ENCODE data around the gene RHOT2. TPM values are rescaled to one million over a fixed set of nuclear protein-coding genes. Genes with fewer than 3 reads are reported as not detected.
"Not testable (repeated sequence)": the region's sequence is repeated elsewhere in the genome, so short reads cannot be mapped to it uniquely, and the experiment has no call there.

Gene RHOT2
- total RNA-seq, 1 experiment from 2014 or later, result 38.5 TPM

DNA sequence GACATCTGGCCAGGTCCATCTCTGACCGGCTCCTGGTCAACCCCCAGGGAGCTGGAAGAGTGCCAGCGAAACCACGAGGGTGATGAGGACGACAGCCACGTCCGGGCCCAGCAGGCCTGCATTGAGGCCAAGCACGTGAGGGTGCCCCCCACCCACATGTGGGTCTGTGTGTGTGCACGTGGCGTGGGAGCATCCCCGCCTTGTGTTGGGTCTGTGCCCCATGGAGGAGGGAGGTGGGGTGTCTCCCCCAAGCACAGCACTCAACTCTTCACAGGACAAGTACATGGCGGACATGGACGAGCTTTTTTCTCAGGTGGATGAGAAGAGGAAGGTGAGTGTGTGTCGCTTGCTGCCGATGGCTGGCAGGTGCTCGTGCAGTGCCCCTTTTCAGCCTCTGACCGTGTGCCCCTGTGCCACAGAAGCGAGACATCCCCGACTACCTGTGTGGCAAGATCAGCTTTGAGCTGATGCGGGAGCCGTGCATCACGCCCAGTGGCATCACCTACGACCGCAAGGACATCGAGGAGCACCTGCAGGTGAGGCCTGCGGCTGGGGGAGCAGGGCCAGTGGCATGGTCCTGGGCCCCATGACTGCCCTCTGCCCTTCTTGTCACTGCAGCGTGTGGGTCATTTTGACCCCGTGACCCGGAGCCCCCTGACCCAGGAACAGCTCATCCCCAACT is 14.0 kb downstream of the RHOT2 start:
- DNase-seq (ENCODE audit: low read depth), result peak; percentile 69

DNA sequence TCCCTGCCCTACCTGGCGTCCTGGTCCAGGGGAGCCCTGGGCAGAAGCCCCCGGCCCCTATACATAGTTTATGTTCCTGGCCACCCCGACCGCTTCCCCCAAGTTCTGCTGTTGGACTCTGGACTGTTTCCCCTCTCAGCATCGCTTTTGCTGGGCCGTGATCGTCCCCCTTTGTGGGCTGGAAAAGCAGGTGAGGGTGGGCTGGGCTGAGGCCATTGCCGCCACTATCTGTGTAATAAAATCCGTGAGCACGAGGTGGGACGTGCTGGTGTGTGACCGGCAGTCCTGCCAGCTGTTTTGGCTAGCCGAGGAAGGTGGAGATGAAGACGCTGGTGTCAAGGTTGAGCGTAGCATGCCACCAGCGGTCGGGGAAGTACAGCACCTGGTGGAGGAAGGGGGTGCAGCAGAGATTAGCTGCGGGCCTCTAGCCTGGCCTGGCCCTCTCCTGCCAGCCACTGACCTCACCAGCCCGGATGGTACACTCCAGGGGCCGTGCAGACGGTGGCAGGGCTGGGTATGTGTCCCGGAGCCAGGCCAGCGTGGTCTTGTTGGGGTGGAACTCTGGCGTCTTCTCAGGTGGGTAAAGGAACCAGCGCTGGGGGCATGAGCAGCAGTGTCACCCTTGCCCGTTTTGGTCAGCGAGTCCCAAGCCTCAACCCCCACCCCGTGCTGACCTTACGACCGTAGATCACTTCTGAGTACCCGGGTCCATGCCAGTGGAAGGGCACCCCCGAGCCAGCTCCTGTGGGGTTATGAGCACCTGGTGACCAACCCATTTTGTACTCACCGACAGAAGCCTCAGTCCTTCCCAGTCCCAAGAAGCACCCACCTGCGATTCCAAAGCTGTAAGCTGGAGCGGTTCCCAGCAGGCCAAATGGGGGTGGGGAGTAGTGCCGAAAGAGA is 14.8 kb downstream of the RHOT2 start:
- no peak for DNase-seq (ENCODE audit: low read depth)

DNA sequence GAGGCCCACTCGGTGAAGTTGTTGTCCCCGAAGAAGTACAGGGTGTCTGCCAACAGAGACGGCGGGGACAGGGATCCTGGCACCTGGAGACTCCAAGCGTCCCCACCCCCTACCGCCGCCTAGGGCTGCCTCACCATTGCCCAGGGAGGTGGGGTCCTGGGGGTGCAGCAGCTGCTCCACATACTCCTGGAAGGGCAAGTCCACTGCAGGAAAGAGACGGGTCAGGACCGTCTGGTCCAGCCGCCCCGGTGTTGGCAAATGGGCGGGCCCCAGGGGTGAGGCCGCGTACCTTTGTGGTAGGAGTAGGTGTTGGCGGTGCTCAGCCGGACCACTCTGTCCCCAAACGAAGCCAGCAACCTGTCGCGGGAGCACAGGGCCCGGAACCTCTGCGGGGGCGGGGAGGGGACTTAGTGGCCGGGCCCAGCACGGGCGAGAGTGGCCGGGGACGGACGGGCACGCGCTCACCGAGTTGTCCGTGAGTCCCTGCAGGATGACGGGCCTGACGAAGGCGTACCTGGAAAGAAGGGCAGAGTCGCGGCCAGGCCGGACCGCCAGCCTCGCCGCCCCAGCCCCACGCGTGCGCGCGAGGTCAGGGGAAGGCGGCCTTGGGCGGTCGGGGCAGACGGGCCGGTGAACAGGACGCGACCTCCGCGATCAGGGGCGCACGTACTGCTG is 15.6 kb downstream of the RHOT2 start:
- DNase-seq (ENCODE audit: low read depth), result no peak

DNA sequence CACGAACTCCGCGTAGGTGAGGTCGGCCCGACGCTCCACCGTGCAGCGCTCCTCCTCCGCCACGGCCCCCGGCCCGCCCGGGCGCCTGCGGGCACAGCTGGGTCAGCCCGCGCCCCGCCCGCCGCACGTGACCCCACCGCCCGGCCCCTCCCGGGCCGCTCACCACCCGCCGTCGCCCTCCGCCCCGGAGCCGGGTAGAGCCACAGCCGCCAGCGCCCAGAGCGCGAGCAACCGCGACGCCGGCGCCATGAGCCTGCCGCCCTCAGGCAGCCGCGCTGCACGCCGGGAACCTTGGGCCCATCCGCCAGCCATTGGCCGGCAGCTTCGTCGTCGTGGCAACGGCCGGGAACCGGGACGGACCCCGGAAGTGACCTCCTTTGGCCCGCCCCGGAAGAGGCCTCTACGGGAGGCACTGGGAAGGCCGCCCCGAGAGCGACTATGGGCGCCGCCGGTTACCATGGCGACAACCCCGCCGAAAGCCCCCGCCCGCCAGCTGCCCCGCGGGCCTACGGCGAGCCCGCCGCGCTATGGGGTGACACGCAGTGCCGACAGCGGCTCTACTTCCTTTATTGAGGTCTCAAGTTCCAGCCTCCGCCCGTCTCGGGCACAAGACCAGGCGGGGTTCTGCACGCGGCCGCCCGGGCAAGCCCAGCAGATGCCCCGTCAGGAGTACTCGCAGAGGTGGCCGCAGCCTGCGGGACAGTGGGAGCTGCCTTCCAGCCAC is 16.3 kb downstream of the RHOT2 start, which contains the start of gene JMJD8:
Gene JMJD8, minus strand, starts transcription at position 264 of the 724 bp plus-strand sequence. Its CDS starts 15 bp downstream, at position 249.
- DNase-seq (ENCODE audit: low read depth), result peak; percentile 95

DNA sequence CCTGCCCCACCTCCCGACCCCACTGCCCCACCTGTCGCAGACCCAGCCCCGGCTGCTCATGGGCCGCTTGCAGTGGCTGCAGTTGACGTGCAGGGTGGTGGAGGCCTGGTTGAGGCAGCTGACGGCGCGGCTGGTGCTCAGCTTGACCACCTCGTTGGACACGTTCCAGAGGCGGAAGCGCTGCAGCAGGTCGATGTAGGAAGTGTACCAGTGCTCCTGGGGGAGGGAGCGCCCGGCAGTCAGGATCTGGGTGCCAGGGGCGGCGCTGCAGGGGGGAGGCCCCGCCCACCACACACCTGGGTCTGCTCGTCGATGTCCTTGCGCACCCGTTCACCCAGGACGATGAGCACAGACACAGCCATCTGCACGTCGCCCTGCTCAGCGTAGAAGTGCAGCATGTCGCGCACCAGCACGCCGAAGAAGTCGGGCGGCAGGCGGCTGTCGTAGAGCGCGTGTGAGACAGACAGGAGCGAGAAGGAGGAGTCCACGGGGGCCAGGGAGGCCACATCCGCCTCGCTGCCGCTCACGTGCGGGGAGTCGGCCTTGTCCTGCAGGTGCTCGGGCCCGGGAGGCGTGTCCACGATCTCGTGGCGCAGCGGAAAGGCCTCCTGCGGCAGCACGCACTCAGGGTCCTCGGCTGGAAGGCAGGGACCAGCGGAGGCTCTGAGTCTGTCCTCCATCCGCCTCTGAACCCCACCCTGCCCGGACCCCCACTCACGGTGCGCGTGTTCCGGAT is 17.2 kb downstream of the RHOT2 start:
- no peak for DNase-seq (ENCODE audit: low read depth)

DNA sequence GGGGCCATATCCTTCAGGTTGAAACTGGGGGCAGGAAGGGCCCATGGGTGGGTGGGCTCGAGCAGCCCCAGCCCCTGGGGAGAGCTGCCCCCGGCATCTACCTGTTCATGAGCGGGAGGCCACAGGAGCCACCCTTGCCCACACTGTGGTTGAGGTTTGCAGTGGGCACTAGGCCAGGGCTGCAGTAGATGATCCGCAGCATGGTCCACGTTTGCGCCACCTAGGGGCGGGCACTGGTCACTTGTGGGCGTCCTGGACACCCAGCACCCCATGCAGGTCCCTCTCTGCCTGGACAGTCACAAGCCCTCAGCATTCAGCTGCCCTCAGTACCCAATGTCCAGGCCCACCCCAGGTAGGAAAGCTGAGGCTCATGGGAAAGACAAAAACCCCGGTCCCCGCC is 18.0 kb downstream of the RHOT2 start:
- DNase-seq (ENCODE audit: low read depth), result peak; percentile 49

DNA sequence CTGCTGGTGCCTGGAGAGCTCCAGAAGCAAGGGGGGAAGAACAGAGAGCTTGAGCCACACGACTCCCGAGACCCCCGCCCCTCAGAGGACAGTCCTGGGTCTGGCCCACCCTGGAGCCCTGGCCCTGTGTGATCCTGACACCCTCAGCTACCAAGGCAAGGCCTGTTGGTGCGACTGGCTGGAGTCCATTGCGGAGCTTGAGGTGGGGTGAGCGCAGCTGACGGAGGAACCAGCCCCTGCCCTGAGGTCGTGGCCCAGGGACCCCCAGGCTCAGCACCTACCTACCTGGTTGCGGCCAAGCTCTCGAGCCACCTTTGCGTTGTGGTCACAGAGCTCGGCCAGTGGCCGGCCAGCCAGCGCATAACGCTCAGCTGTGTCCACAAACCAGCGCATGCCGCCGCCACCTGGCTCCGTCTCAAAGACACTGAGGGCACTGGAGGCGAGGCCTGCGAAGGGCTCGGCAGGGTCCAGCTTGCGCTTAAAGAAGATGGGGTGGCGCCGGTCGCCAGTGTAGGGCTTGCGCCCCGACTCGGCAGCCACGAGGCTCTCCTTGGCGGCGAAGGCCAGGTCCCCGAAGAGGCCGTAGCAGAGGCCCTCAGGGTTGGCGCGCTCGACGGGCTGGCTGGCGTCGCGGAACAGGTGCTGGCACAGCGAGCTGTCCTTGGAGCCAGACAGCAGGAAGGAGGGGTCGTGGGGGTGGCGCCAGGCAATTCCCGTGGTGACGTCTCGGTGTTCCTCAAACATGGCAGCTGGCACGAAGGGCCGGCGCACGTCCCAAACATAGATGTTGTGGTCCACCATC is 18.7 kb downstream of the RHOT2 start:
- no peak for DNase-seq (ENCODE audit: low read depth)

DNA sequence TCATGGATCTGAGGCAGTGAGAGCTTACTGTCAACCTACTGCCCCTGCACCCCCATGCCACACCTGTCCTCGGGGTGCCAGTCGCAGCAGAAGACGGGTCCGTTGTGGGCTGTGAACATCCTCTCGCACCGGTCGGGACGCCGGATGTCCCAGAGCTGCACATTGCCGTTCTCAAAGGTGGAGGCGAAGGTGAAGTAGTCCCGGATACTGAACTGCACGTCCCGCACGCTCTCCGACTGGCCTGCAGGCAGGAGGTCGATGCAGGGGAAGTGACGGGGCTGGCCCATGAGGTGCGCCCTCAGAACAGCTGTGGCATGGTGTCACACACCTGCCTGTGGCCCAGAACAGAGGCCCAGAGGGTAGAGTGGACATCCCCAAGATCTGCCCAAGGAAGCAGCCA is 19.6 kb downstream of the RHOT2 start:
- no peak for DNase-seq (ENCODE audit: low read depth)

DNA sequence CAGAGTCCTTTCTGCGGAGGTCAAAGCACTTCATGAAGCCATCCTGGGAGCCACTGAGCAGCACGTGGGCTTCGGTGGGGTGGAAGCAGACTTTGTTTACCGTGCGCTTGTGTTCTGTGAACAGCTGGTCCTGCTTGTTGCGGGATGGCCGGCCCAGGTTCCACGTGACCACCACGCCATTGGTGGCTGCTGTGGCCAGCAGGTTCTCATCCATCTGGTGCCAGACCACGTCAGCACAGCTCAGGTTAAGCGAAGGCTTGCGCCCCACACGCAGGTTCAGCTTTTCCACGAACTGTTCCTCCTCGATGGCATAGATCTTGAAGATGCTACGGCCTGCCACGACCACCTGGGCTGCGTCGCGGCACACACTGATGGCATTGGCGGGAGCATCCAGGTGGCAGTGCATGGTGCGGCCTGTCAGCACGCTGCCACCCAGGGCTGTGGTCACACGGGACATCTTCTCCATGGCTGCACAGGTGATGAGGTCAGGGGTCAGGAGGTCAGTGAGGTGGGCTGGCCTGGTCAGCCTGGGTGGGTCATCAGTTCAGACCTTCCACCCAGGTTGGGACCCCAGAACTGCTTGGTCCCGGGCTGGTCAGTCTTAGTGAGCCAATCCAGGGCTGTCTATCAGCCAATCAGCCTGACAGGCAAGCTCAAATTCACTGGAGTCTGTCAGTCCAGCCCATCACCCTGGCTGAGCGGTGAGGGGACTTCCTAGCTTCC is 21.4 kb downstream of the RHOT2 start:
- no peak for DNase-seq (ENCODE audit: low read depth)

DNA sequence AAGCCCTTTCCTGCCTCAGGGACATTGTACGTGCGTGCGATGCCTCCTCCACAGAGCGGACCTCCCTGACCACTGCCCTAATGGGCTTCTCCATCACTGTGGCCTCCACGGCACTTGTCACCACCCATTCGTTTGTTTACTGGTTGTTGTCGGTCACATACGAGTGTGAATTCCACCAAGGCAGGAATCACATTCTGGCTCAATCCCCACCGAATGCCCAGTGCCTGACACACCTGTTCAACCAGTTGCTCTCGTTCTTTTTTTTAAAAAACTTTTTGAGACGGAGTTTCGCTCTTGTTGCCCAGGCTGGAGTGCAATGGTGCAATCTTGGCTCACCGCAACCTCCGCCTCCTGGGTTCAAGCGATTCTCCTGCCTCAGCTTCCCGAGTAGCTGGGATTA is 23.3 kb downstream of the RHOT2 start:
- not testable (repeated sequence) for DNase-seq (ENCODE audit: low read depth)

DNA sequence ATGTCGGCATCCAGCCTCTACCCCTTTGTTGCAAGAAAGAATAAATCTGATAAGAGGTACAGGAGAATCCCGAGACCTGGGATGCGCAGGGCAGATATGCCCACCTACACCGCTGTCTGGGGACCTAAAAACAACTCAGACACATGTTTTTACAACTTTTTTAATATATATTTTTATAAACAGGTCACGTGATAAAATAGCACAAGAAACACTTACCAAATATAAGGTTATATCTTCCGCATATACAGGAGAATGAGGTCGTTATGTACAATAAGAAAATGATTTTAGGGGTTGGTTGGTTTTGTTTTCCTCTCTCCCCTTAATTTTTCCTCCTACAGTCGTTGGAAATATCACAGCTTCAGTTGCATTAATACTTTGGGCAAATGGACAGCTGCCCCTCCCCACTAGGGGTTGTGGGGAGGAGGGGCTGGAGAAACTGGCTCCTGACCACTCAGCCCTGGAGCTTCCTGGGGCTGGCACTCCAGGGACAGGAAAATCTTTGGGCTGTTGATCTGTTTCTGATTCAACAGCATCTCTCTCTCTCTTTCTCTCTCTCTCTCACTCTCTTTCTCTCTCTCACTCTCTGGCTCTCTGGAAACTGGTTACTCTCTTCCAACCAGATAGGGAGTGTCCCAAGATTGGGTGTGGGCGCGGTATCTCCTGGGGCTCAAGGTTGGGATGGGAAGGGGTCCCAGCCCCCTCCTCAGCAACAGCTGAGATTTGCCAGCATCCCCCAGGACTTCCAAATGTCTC is 24.6 kb downstream of the RHOT2 start:
- no peak for DNase-seq (ENCODE audit: low read depth)

DNA sequence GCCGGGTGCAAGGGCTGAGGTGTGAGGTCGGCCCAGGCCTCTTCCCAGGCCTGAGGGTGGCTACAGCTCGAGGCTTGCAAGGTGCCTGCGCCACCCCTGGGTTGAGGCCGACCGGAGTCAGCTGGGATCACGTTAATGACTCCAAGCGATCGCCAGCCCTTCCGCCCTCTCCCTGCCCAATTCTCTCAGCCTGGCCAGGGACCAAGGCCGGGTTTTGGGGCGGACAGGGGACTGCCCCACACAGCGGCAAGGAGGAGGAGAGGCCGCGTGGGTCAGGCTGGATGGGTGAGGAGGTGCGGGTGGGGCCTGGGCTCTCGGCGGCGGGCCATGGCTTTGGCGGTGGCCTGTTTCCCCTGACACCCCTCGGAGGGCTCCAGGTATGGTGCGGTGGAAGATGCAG is 25.4 kb downstream of the RHOT2 start:
- DNase-seq (ENCODE audit: low read depth), result no peak

DNA sequence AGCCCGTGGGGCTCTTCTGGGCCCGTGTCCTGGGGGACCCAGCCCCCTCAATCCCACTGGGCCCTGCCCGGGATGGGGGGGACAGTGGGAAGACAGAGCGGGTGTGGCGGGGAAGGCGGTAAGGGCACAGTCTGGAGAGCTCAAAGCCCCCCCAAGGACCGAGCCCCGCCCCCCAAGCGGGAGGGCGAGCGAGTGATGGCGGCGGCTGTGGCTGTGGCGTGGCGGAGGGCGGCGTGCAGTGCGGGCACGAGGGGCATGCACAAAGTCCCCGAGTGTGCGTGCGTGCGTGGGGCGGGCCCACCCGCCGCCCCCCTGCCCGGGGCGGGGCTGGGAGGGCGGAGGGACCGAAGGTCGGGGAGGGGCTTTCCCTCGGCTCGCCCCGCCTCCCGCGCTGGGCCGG is 25.8 kb downstream of the RHOT2 start:
- DNase-seq (ENCODE audit: low read depth), result no peak

DNA sequence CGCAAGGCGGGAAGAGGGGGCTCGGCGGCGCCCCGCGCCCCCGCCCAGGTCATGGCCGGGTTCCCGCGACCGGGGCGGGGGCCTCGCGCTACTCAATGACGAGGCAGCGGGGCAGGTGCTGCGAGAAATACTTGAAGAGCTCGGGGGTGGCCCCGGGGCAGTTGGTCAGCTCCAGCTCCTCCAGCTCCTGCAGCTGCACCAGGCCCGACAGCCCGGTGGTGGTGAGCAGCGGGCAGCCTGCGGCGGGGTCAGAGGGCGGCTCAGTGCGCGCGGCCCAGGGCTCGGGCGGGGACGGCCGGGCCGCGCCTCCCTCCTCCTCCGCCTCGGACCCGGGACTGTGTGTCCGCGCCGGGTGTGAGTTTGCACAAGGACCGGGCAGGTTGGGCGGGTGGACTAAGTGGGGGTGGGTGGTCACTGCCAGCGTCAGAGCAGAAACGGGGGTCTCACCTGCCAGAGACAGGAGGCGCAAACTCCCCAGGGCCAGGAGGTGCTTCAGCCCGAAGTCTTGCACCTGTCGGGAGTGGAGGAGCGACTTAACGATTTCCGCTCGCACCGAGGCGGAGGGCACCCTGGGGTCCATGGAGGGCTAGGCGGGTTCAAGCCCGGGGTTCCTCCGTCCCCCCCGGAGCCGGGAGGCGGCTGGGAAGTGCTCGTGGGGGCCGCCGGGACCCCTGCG is 26.4 kb downstream of the RHOT2 start:
- DNase-seq (ENCODE audit: low read depth), result no peak

DNA sequence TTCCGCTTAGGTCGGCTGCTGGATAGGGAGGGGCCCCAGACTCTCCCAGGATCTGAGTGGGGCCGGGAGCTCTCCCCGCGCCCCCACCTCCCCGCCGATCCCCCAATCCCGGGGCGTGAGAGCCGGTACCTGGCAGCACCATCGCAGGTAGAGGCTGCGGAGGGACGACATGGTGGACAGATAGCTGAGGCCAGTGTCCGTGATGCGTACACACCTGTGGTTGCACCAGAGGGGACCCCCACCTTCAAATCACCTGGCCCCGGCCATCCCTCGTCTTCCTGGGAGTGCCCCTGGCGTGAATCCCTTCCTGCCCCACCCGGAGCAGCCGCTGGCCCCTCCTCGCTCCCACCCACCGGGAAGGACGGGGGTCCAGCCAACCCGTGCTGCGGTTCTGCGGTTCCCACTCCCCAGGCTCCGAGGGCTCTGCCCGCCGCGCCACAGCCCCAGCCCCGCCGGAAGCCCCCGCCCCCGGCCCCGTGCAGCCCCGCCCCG is 27.0 kb downstream of the RHOT2 start:
- no peak for DNase-seq (ENCODE audit: low read depth)

DNA sequence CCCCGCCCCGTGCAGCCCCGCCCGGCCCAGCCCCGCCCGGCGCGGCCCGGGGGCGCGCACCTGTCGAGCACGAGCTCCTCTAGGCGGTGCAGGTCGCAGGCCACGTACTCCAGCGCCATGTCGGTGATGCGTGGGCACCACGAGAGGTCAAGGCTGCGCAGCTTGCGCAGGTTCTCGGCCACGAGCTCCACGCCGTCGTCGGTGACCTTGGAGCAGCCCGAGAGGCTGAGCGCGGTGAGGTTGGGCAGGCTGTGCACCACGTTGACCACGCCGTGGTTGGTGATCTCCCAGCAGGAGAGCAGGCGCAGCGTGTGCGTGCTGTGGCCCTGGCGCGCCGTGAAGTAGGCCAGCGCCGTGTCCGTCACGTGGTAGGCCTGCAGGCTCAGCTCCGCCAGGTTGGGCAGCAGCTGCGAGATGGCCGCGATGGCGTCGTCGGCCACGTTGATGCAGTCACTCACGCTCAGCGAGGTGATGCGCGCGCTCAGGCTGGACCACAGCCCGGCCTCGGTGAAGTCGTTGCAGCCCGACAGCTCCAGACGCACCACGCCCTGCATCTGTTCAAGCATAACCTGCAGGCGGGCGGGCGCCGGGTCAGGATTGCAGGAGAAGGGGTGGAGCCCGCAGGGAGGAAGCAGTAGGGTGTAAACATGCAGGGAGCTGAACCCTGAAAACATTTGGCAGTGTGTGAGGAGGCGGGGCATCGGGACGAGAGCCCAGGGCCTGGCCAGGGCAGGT is 27.6 kb downstream of the RHOT2 start:
- no peak for DNase-seq (ENCODE audit: low read depth)

DNA sequence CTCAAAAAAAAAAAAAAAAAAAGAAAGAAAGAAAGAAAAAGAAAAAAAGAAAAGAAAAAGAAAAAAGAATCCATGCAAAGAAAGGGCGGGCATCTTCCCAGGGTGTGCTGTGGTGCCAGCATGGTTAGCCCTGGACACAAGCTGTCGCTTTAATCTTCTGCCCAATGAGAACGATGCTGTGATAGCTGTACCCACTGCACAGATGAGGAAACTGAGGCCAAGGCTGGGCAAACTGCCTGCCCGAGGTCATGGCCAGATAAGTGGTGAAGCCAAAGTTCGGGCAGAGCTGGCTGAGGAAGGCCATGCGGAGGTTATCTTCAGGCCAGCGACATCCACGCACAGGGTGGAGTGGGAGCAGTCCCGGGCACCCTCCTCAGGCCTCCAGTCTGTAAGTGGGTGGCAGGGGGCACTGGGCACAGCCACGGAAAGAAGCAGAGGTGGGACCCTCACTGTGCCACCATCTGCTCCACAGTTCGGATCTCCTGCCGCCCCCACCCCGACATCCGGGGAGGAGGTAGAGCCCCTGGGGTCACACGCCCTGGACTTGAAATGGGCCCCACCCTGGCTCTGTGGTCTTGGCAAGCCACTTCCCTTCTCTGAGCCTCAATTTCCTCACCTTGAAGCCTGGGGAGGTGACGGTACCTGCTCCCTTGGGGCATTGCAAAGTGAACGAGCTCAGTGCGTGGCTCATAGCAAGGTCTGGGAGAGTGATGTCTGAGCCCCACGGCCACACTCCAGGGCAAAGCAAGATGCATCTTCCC is 31.2 kb downstream of the RHOT2 start:
- DNase-seq (ENCODE audit: low read depth), result no peak

Measured in M059J (cell line).